22Rv1 (cell line): Measurements from ENCODE around the gene TP53RK.

ENCODE experiments used
- ZFX ChIP-seq: fragments of 450-650 bp; IDR thresholded peaks from 2 replicates; pipeline ENCODE4 v1.6.1; 2017; ENCODE audit warnings: antibody characterized with exemption, borderline replicate concordance
- TF ChIP-seq, protein P1 (sequence below): fragments of 450-650 bp; IDR thresholded peaks from 2 replicates; pipeline ENCODE4 v1.5.1; 2017; ENCODE audit warnings: mild to moderate bottlenecking

DNA sequence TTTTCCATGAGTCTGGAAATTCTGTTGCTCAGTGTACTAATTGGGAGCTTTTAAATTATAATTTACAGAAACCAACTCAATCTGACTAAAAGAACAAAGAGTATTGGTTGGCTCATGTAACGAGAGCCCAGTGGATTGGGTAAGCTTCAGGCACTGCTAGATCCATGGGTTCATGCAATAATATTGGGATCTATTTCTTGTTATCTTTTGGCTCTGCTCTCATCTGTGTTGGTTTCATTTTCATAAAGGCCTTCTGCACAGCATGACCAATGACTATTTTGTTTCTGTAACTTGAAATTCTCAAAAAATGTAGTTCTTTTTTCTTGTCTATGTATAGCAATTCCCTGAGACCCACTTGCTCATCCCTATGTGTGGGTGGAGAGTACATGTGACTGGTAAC is 32.2 kb upstream of the TP53RK start:
- TF ChIP-seq, protein P1, sequence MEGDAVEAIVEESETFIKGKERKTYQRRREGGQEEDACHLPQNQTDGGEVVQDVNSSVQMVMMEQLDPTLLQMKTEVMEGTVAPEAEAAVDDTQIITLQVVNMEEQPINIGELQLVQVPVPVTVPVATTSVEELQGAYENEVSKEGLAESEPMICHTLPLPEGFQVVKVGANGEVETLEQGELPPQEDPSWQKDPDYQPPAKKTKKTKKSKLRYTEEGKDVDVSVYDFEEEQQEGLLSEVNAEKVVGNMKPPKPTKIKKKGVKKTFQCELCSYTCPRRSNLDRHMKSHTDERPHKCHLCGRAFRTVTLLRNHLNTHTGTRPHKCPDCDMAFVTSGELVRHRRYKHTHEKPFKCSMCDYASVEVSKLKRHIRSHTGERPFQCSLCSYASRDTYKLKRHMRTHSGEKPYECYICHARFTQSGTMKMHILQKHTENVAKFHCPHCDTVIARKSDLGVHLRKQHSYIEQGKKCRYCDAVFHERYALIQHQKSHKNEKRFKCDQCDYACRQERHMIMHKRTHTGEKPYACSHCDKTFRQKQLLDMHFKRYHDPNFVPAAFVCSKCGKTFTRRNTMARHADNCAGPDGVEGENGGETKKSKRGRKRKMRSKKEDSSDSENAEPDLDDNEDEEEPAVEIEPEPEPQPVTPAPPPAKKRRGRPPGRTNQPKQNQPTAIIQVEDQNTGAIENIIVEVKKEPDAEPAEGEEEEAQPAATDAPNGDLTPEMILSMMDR: no peak
- no peak for TF ChIP-seq ZFX
